Activated CD4-positive, alpha-beta T cell treated with anti-CD3 and anti-CD28 coated beads, Interleukin-2, amount 10 ng/mL, durations not matched to agents 7 days and 5 days (primary cell): ENCODE results near the gene ANKRD62. TPM values are rescaled to one million over a fixed set of nuclear protein-coding genes. Genes with fewer than 3 reads are reported as not detected.
"Not testable (repeated sequence)": the region's sequence is repeated elsewhere in the genome, so short reads cannot be mapped to it uniquely, and the experiment has no call there.

Source experiments
- CTCF ChIA-PET: fragments of 350-600 bp; sonication (Branson Sonifier 250); formaldehyde crosslinking; loops from one replicate; lab custom pipeline; 2021; ENCODE audit warnings: antibody characterized with exemption; lab: Charles Lee
- POLR2A ChIA-PET: fragments of 350-600 bp; sonication (Branson Sonifier 250); formaldehyde crosslinking; loops from one replicate; lab custom pipeline; 2021; ENCODE audit warnings: antibody characterized with exemption; lab: Charles Lee
- DNase-seq: peaks from one replicate; pipeline ENCODE4 v3.0.0-alpha.2; 2020
- H3K27ac Mint-ChIP-seq: one replicate; pipeline ENCODE4 v1.8.0; 2021; ENCODE audit warnings: mild to moderate bottlenecking, moderate library complexity, mixed read lengths
- H3K27me3 Mint-ChIP-seq: one replicate; pipeline ENCODE4 v1.8.0; 2021; ENCODE audit warnings: mixed read lengths
- H3K36me3 Mint-ChIP-seq: one replicate; pipeline ENCODE4 v1.8.0; 2021; ENCODE audit warnings: low read depth, mixed read lengths
- H3K4me1 Mint-ChIP-seq: one replicate; pipeline ENCODE4 v1.8.0; 2021; ENCODE audit warnings: mixed read lengths
- H3K4me3 Mint-ChIP-seq: one replicate; pipeline ENCODE4 v1.8.0; 2021; ENCODE audit warnings: mild to moderate bottlenecking, moderate library complexity, mixed read lengths
- H3K9me3 Mint-ChIP-seq: one replicate; pipeline ENCODE4 v1.8.0; 2021; ENCODE audit warnings: mixed read lengths
- total RNA-seq, 2 experiments: library from RNA; stranded (reverse); gene quantifications; one replicate each; pipeline ENCODE4 v1.2.3, GENCODE V29; 2021

Gene ANKRD62
- total RNA-seq, 2 experiments from 2014 or later: not detected

DNA sequence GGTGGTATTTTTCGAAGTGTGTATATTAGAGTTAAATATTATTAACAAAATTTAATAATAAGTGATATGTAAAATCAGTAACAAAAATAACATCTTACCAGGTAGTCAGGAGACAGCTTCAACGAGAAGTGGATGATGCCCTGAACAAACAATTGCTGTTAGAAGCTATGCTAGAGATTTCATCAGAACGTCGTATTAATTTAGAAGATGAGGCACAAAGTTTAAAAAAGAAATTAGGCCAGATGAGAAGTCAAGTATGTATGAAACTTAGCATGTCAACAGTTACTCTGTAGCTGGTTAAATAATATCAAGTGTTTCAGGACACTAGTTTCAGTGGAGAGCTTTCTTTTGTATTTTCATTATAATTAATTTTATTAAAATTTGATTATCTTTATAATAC, 34.0 kb downstream of the ANKRD62 start:
- H3K27ac Mint-ChIP-seq, POLR2A ChIA-PET, DNase-seq, H3K36me3 Mint-ChIP-seq, H3K4me1 Mint-ChIP-seq, H3K9me3 Mint-ChIP-seq, CTCF ChIA-PET, H3K4me3 Mint-ChIP-seq: not testable (repeated sequence)
- H3K27me3 Mint-ChIP-seq: peaks cover 12% of the 10 kb centered on the region

- H3K4me3 Mint-ChIP-seq, H3K27me3 Mint-ChIP-seq, H3K4me1 Mint-ChIP-seq, H3K9me3 Mint-ChIP-seq, H3K36me3 Mint-ChIP-seq, CTCF ChIA-PET, POLR2A ChIA-PET, DNase-seq, H3K27ac Mint-ChIP-seq: not testable (repeated sequence)
Measured at GRCh38 chr18:12138831-12139230, 45.2 kb downstream of the ANKRD62 start.

DNA sequence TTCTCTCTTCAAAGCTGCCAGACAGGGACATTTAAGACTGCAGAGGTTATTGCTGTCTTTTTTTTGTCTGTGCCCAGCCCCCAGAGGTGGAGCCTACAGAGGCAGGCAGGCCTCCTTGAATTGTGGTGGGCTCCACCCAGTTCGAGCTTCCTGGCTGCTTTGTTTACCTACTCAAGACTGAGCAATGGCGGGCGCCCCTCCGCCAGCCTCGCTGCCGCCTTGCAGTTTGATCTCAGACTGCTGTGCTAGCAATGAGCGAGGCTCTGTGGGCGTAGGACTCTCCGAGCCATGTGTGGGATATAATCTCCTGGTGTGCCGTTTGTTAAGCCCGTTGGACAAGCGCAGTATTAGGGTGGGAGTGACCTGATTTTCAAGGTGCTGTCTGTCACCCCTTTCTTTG, 47.2 kb downstream of the ANKRD62 start:
- CTCF ChIA-PET, H3K27ac Mint-ChIP-seq, H3K36me3 Mint-ChIP-seq, H3K4me1 Mint-ChIP-seq, DNase-seq, H3K9me3 Mint-ChIP-seq, H3K27me3 Mint-ChIP-seq, H3K4me3 Mint-ChIP-seq, POLR2A ChIA-PET: not testable (repeated sequence)

- H3K4me1 Mint-ChIP-seq, H3K9me3 Mint-ChIP-seq, H3K36me3 Mint-ChIP-seq, CTCF ChIA-PET, H3K27ac Mint-ChIP-seq, POLR2A ChIA-PET, DNase-seq, H3K27me3 Mint-ChIP-seq, H3K4me3 Mint-ChIP-seq: not testable (repeated sequence)
Measured at GRCh38 chr18:12141778-12142177, 48.1 kb downstream of the ANKRD62 start.

DNA sequence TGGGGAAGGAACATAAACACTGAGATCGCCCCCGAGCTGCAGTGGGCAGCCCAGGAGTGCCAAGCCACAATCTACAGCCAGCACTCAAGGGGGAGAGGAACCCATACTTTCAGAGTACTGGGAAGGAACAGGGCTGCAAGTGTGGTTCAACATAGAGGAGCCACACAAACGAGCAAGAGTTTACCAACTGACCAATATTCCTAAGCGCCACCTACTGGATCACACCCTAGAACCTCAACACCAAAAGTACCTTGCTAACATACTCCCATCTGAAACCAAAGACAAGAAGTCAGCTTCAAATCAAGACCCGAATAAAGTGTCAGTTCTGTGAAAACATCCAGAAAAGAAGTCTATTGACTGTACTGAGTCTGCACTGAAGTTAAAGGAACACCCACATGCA, 55.8 kb downstream of the ANKRD62 start:
- DNase-seq, CTCF ChIA-PET, H3K4me1 Mint-ChIP-seq: not testable (repeated sequence)

GRCh38 chr18:12154361-12154760, 60.7 kb downstream of the ANKRD62 start:
- Mint-ChIP-seq H3K36me3 (no peaks in the 10 kb centered on the region), H3K9me3 (no peaks in the 10 kb centered on the region), H3K27me3 (peaks cover 25% of the 10 kb centered on the region), H3K4me1 (no peaks in the 10 kb centered on the region), H3K27ac (no peak overlapping the region), H3K4me3 (no peak overlapping the region)
- DNase-seq: no peak
- POLR2A ChIA-PET: no interaction called here
- CTCF ChIA-PET: no interaction called here

More for the DNA sequence above, 55.8 kb downstream of the ANKRD62 start:
- POLR2A ChIA-PET, H3K27ac Mint-ChIP-seq, H3K9me3 Mint-ChIP-seq, H3K36me3 Mint-ChIP-seq, H3K4me3 Mint-ChIP-seq: not testable (repeated sequence)
- peaks cover 21% of the 10 kb centered on the region for H3K27me3 Mint-ChIP-seq

DNA sequence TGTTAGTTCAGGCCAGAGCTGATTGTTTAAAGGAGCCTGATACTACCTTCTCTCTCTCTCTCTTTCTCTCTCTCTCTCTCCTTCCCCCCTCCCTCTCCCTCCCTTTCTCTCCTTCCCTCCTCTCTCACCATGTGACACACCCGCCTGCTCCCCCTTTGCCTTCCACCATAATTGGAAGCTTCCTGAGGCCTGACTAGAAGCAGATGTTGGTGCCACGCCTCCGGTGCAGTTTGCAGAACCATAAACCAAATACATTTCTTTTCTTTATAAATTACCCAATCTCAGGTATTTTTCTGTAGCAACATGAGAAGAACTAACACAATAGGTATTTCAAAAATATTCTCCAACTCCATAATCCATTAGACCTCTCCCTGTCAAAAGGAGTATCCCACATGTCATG, 62.4 kb downstream of the ANKRD62 start:
- Mint-ChIP-seq H3K27me3 (peaks cover 20% of the 10 kb centered on the region), H3K9me3 (no peaks in the 10 kb centered on the region), H3K4me3 (no peak overlapping the region), H3K36me3 (no peaks in the 10 kb centered on the region), H3K27ac (no peak overlapping the region), H3K4me1 (no peaks in the 10 kb centered on the region)
- CTCF ChIA-PET: no interaction called here
- POLR2A ChIA-PET: no interaction called here
- no peak for DNase-seq

GRCh38 chr18:12159446-12159845, 65.8 kb downstream of the ANKRD62 start:
- no peaks in the 10 kb centered on the region for H3K9me3 Mint-ChIP-seq
- H3K36me3 Mint-ChIP-seq: no peaks in the 10 kb centered on the region
- H3K27ac Mint-ChIP-seq: no peak overlapping the region
- H3K27me3 Mint-ChIP-seq: peaks cover 27% of the 10 kb centered on the region
- no peaks in the 10 kb centered on the region for H3K4me1 Mint-ChIP-seq
- POLR2A ChIA-PET: no interaction called here
- no peak overlapping the region for H3K4me3 Mint-ChIP-seq
- CTCF ChIA-PET: no interaction called here
- DNase-seq: no peak

DNA sequence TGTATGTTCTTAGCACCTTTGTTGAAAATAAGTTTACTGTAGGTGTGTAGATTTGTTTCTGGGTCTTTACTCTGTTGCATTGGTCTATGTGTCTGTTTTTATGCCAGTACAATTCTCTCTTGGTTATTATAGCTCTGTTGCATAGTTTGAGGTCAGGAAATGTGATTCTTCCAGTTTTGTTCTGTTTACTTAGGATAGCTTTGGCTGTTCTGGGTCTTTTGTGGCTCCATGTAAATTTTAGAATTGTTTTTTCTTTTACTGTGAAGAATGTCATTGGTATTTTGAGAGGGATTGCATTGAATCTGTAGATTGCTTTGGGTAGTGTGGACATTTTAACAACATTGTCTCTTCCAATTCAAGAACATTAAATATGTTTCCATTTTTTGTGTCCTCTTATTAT, 69.1 kb downstream of the ANKRD62 start:
- ChIA-PET POLR2A (no interaction called here), CTCF (no interaction called here)
- no peaks in the 10 kb centered on the region for H3K36me3 Mint-ChIP-seq
- H3K4me3 Mint-ChIP-seq: no peak overlapping the region
- peaks cover 35% of the 10 kb centered on the region for H3K27me3 Mint-ChIP-seq
- DNase-seq: no peak
- H3K9me3 Mint-ChIP-seq: peaks cover 2% of the 10 kb centered on the region
- no peak overlapping the region for H3K27ac Mint-ChIP-seq
- no peaks in the 10 kb centered on the region for H3K4me1 Mint-ChIP-seq

GRCh38 chr18:12165038-12165768, 71.6 kb downstream of the ANKRD62 start:
- H3K36me3 Mint-ChIP-seq: no peaks in the 10 kb centered on the region
- H3K27ac Mint-ChIP-seq: no peak overlapping the region
- ChIA-PET CTCF (interaction anchor here (0.6 kb wide), 1 partner anchor 230 kb away, joined by 4 read pairs; no protein-coding TSS in a partner anchor), POLR2A (no interaction called here)
- H3K4me3 Mint-ChIP-seq: no peak overlapping the region
- no peak for DNase-seq
- H3K27me3 Mint-ChIP-seq: peaks cover 42% of the 10 kb centered on the region
- H3K4me1 Mint-ChIP-seq: no peaks in the 10 kb centered on the region
- peaks cover 2% of the 10 kb centered on the region for H3K9me3 Mint-ChIP-seq

Other genes starting within 250 kb of the ANKRD62 start
- gene CHMP1B, start 242.4 kb upstream of the ANKRD62 start, total RNA-seq: 10 to 100 TPM; 24.3 to 26.8 TPM
- gene MPPE1, start 185.5 kb upstream of the ANKRD62 start, total RNA-seq: 10 to 100 TPM; 60.7 to 64.0 TPM
- gene IMPA2, start 112.3 kb upstream of the ANKRD62 start, total RNA-seq: 10 to 100 TPM; 18.6 to 20.4 TPM
- not detected for gene CIDEA, start 160.5 kb downstream of the ANKRD62 start, total RNA-seq
- gene TUBB6, start 214.4 kb downstream of the ANKRD62 start, total RNA-seq: 1 to 10 TPM in 1 of 2 experiments, under 1 TPM in 1; 0.69 to 1.2 TPM